KG1 (cell line): ENCODE measurements around the gene INPP5E.

Experiments used
- DNase-seq: peaks from one replicate; lab custom pipeline; 2025; lab: John Stamatoyannopoulos, UW

Gene INPP5E

GRCh38 chr9:136403538-136403914, 36.1 kb downstream of the INPP5E start:
- DNase-seq = no peak

GRCh38 chr9:136402067-136402466, 37.6 kb downstream of the INPP5E start:
- DNase-seq = no peak

GRCh38 chr9:136401173-136401922, 38.3 kb downstream of the INPP5E start:
- DNase-seq = no peak

GRCh38 chr9:136400038-136400834, 39.4 kb downstream of the INPP5E start, which contains the start of gene SNAPC4:
TSS of gene SNAPC4 (minus strand) at chr9:136400170. CDS start at chr9:136398428, 1,742 bp downstream.
- peak; percentile 94 for DNase-seq

- no peak for DNase-seq
These were observed 40.2 kb downstream of the INPP5E start for GRCh38 chr9:136399176-136400037.

GRCh38 chr9:136398286-136398685, 41.4 kb downstream of the INPP5E start:
- no peak for DNase-seq

GRCh38 chr9:136397643-136398042, 42.0 kb downstream of the INPP5E start:
- no peak for DNase-seq

- DNase-seq = no peak
These were observed 43.5 kb downstream of the INPP5E start for GRCh38 chr9:136396219-136396515.

GRCh38 chr9:136395345-136396218, 44.1 kb downstream of the INPP5E start:
- no peak for DNase-seq

- DNase-seq = no peak
These were observed 44.7 kb downstream of the INPP5E start for GRCh38 chr9:136395020-136395340.

GRCh38 chr9:136394312-136395019, 45.2 kb downstream of the INPP5E start:
- no peak for DNase-seq

- no peak for DNase-seq
These were observed 46.1 kb downstream of the INPP5E start for GRCh38 chr9:136393531-136393930.

- no peak for DNase-seq
These were observed 46.9 kb downstream of the INPP5E start for GRCh38 chr9:136392538-136393449.

GRCh38 chr9:136391737-136392537, 47.7 kb downstream of the INPP5E start:
- no peak for DNase-seq

- DNase-seq = no peak
These were observed 50.2 kb downstream of the INPP5E start for GRCh38 chr9:136389396-136389795.

GRCh38 chr9:136387217-136387616, 52.4 kb downstream of the INPP5E start:
- DNase-seq = no peak

- DNase-seq = no peak
These were observed 53.6 kb downstream of the INPP5E start for GRCh38 chr9:136386018-136386417.

GRCh38 chr9:136385015-136385414, 54.6 kb downstream of the INPP5E start:
- DNase-seq = no peak

GRCh38 chr9:136383436-136383835, 56.2 kb downstream of the INPP5E start:
- DNase-seq = no peak
